Measurements from ENCODE around the gene BIN1. TPM values are rescaled to one million over a fixed set of nuclear protein-coding genes. Genes with fewer than 3 reads are reported as not detected.

BIN1 gene
- total RNA-seq, 1 experiment from 2014 or later, result 34.1 TPM

- H3K27me3 ChIP-seq (replicated peaks; ENCODE audit: insufficient read depth, low read depth, low read length, poor library complexity), result peaks cover 37% of the 10 kb centered on the region
- TF ChIP-seq CTCF (conservative IDR thresholded peaks at IDR 0.05; ENCODE audit: low read depth, low read length), result no peak
- no peak for TF ChIP-seq EZH2 (IDR thresholded peaks at IDR 0.05; ENCODE audit: borderline replicate concordance, low read depth, low read length, poor library complexity, severe bottlenecking)
- no peak overlapping the region for H3K4me3 ChIP-seq (ENCODE audit: low read depth, low read length, poor library complexity, severe bottlenecking)
- intact Hi-C loops (cut with micrococcal nuclease; ENCODE audit: unreplicated experiment), result no loop called here
- H3K4me1 ChIP-seq (ENCODE audit: insufficient read depth, low read length, poor library complexity, severe bottlenecking), result no peaks in the 10 kb centered on the region
- H3K27ac ChIP-seq (ENCODE audit: low read depth, low read length, poor library complexity, severe bottlenecking), result no peak overlapping the region
- H3K36me3 ChIP-seq (ENCODE audit: insufficient read depth, low read length, poor library complexity, severe bottlenecking), result no peaks in the 10 kb centered on the region
- no TSS peak for BruUV-seq (replicated peaks)
- no peak for DNase-seq (ENCODE audit: low spot score)
- POLR2A ChIA-PET (ENCODE audit: low non-redundant PET), result no interaction called here
- CTCF ChIA-PET, result no interaction called here
- no peaks in the 10 kb centered on the region for H3K9me3 ChIP-seq (ENCODE audit: low read depth, low read length, poor library complexity, severe bottlenecking)
Observed at GRCh38 chr2:127011796-127012195, 95.2 kb downstream of the BIN1 start.

GRCh38 chr2:127011231-127011661 is 95.7 kb downstream of the BIN1 start:
- Histone ChIP-seq H3K9me3 (ENCODE audit: low read depth, low read length, poor library complexity, severe bottlenecking) (no peaks in the 10 kb centered on the region), H3K27me3 (replicated peaks; ENCODE audit: insufficient read depth, low read depth, low read length, poor library complexity) (peaks cover 37% of the 10 kb centered on the region), H3K36me3 (ENCODE audit: insufficient read depth, low read length, poor library complexity, severe bottlenecking) (no peaks in the 10 kb centered on the region), H3K4me3 (ENCODE audit: low read depth, low read length, poor library complexity, severe bottlenecking) (no peak overlapping the region), H3K27ac (ENCODE audit: low read depth, low read length, poor library complexity, severe bottlenecking) (no peak overlapping the region), H3K4me1 (ENCODE audit: insufficient read depth, low read length, poor library complexity, severe bottlenecking) (no peaks in the 10 kb centered on the region)
- CTCF ChIA-PET, result no interaction called here
- no peak for DNase-seq (ENCODE audit: low spot score)
- TF ChIP-seq CTCF (conservative IDR thresholded peaks at IDR 0.05; ENCODE audit: low read depth, low read length), result no peak
- TF ChIP-seq EZH2 (IDR thresholded peaks at IDR 0.05; ENCODE audit: borderline replicate concordance, low read depth, low read length, poor library complexity, severe bottlenecking), result no peak
- intact Hi-C loops (cut with micrococcal nuclease; ENCODE audit: unreplicated experiment), result no loop called here
- no TSS peak for BruUV-seq (replicated peaks)
- POLR2A ChIA-PET (ENCODE audit: low non-redundant PET), result no interaction called here

GRCh38 chr2:127008265-127009015 is 98.5 kb downstream of the BIN1 start:
- CTCF ChIA-PET, result no interaction called here
- Histone ChIP-seq H3K36me3 (ENCODE audit: insufficient read depth, low read length, poor library complexity, severe bottlenecking) (no peaks in the 10 kb centered on the region), H3K27me3 (replicated peaks; ENCODE audit: insufficient read depth, low read depth, low read length, poor library complexity) (peaks cover 27% of the 10 kb centered on the region), H3K4me3 (ENCODE audit: low read depth, low read length, poor library complexity, severe bottlenecking) (no peak overlapping the region), H3K27ac (ENCODE audit: low read depth, low read length, poor library complexity, severe bottlenecking) (no peak overlapping the region), H3K4me1 (ENCODE audit: insufficient read depth, low read length, poor library complexity, severe bottlenecking) (no peaks in the 10 kb centered on the region), H3K9me3 (ENCODE audit: low read depth, low read length, poor library complexity, severe bottlenecking) (no peaks in the 10 kb centered on the region)
- BruUV-seq (replicated peaks), result no TSS peak
- POLR2A ChIA-PET (ENCODE audit: low non-redundant PET), result no interaction called here
- intact Hi-C loops (cut with micrococcal nuclease; ENCODE audit: unreplicated experiment), result no loop called here
- no peak for TF ChIP-seq EZH2 (IDR thresholded peaks at IDR 0.05; ENCODE audit: borderline replicate concordance, low read depth, low read length, poor library complexity, severe bottlenecking)
- no peak for TF ChIP-seq CTCF (conservative IDR thresholded peaks at IDR 0.05; ENCODE audit: low read depth, low read length)
- DNase-seq (ENCODE audit: low spot score), result no peak

Data from A673 (cell line).